GM21717 (cell line): ENCODE measurements around the gene MMP26.
A peak's percentile ranks its signal among the peaks of the same experiment; 100 is the strongest.

Source experiments
- ATAC-seq: cut with Tn5 transposase; IDR thresholded peaks from one replicate; pipeline ENCODE4 v1.9.1; 2021; ENCODE audit warnings: mild to moderate bottlenecking, moderate library complexity; ENCODE audit not compliant: unreplicated experiment

The MMP26 gene

GRCh38 chr11:4704054-4704789, at the start of gene MMP26:
MMP26 (plus strand) TSS chr11:4704784.
- ATAC-seq, result no peak

- no peak for ATAC-seq
These were observed 45.7 kb upstream of the MMP26 start for GRCh38 chr11:4658629-4659445.

GRCh38 chr11:4662876-4663275, 41.7 kb upstream of the MMP26 start:
- no peak for ATAC-seq

- no peak for ATAC-seq
These were observed 40.4 kb upstream of the MMP26 start for GRCh38 chr11:4664183-4664582.

GRCh38 chr11:4664786-4665185, 39.8 kb upstream of the MMP26 start:
- ATAC-seq, result no peak

GRCh38 chr11:4665424-4665823, 39.2 kb upstream of the MMP26 start:
- ATAC-seq, result no peak

GRCh38 chr11:4671741-4672140, 32.8 kb upstream of the MMP26 start:
- no peak for ATAC-seq

- ATAC-seq, result no peak
These were observed 32.1 kb upstream of the MMP26 start for GRCh38 chr11:4672470-4672869.

- ATAC-seq, result no peak
These were observed 30.8 kb upstream of the MMP26 start for GRCh38 chr11:4673781-4674180.

GRCh38 chr11:4677948-4678347, 26.6 kb upstream of the MMP26 start:
- no peak for ATAC-seq

- ATAC-seq, result no peak
These were observed 24.2 kb upstream of the MMP26 start for GRCh38 chr11:4680341-4680740.

- ATAC-seq, result no peak
These were observed 21.8 kb upstream of the MMP26 start for GRCh38 chr11:4682623-4683419.

- ATAC-seq, result no peak
These were observed 19.8 kb upstream of the MMP26 start for GRCh38 chr11:4684631-4685285.

- no peak for ATAC-seq
These were observed 9.1 kb upstream of the MMP26 start for GRCh38 chr11:4695442-4695841.

- ATAC-seq, result no peak
These were observed 7.0 kb upstream of the MMP26 start, which contains the start of gene OR51E2 for GRCh38 chr11:4697585-4697984. OR51E2 (minus strand) TSS chr11:4697853; CDS start chr11:4682711, 15,142 bp downstream.

GRCh38 chr11:4699697-4700435, 4.7 kb upstream of the MMP26 start:
- peak; percentile 98 for ATAC-seq

GRCh38 chr11:4700436-4700820, 4.2 kb upstream of the MMP26 start:
- no peak for ATAC-seq

- ATAC-seq, result no peak
These were observed 278 bp downstream of the MMP26 start for GRCh38 chr11:4704790-4705334.

- ATAC-seq, result no peak
These were observed 8.7 kb downstream of the MMP26 start for GRCh38 chr11:4713241-4713640.

- ATAC-seq, result no peak
These were observed 9.7 kb downstream of the MMP26 start for GRCh38 chr11:4714300-4714699.
